Neural progenitor cell (in vitro differentiated cells): ENCODE measurements around the gene SLC2A9. TPM values are rescaled to one million over a fixed set of nuclear protein-coding genes. Genes with fewer than 3 reads are reported as not detected.

Experiments
- DNase-seq: peaks from one replicate; pipeline ENCODE4 v3.0.0-alpha.2; 2016; ENCODE audit warnings: low spot score
- H2AFZ ChIP-seq: fragments of 200-600 bp; sonication (generic); replicated peaks from 2 replicates; pipeline ENCODE4 v1.6.1; 2016; ENCODE audit warnings: antibody characterized with exemption
- H3F3A ChIP-seq: fragments of 200-600 bp; sonication (generic); 2 replicates; pipeline ENCODE4 v1.6.1; 2016; ENCODE audit warnings: antibody characterized with exemption, low read depth
- H3K27ac ChIP-seq: fragments of 200-600 bp; sonication (generic); 2 replicates; pipeline ENCODE4 v1.5.1; 2016; ENCODE audit warnings: mild to moderate bottlenecking
- H3K27me3 ChIP-seq: fragments of 200-600 bp; sonication (generic); 2 replicates; pipeline ENCODE4 v1.6.1; 2016; ENCODE audit warnings: mild to moderate bottlenecking, moderate library complexity
- H3K36me3 ChIP-seq: fragments of 200-600 bp; sonication (generic); 2 replicates; pipeline ENCODE4 v1.5.1; 2016
- H3K4me1 ChIP-seq: fragments of 200-600 bp; sonication (generic); 2 replicates; pipeline ENCODE4 v1.6.1; 2016; ENCODE audit warnings: mixed run types
- H3K4me2 ChIP-seq: fragments of 200-600 bp; sonication (generic); 2 replicates; pipeline ENCODE4 v1.6.1; 2016
- H3K4me3 ChIP-seq: fragments of 200-600 bp; sonication (generic); 2 replicates; pipeline ENCODE4 v1.5.1; 2016
- H3K79me2 ChIP-seq: fragments of 200-600 bp; sonication (generic); 2 replicates; pipeline ENCODE4 v1.6.1; 2016; ENCODE audit warnings: low read depth
- H3K9ac ChIP-seq: fragments of 200-600 bp; sonication (generic); 2 replicates; pipeline ENCODE4 v1.6.1; 2016
- H3K9me3 ChIP-seq: fragments of 200-600 bp; sonication (generic); 2 replicates; pipeline ENCODE4 v1.5.1; 2016; ENCODE audit warnings: low read depth
- H4K20me1 ChIP-seq: fragments of 200-600 bp; sonication (generic); 2 replicates; pipeline ENCODE4 v1.6.1; 2016; ENCODE audit warnings: low read depth
- H3K27ac Mint-ChIP-seq: 3 replicates; pipeline ENCODE4 v1.8.0; 2021; ENCODE audit warnings: mixed read lengths
- H3K27me3 Mint-ChIP-seq: 2 replicates; pipeline ENCODE4 v1.8.0; 2022; ENCODE audit warnings: low read depth, mild to moderate bottlenecking, inconsistent platforms, moderate library complexity, mixed read lengths; ENCODE audit not compliant: insufficient read depth
- H3K36me3 Mint-ChIP-seq: 3 replicates; pipeline ENCODE4 v1.8.0; 2021; ENCODE audit warnings: mixed read lengths
- H3K4me1 Mint-ChIP-seq: 3 replicates; pipeline ENCODE4 v1.8.0; 2021; ENCODE audit warnings: mixed read lengths
- H3K4me3 Mint-ChIP-seq: 3 replicates; pipeline ENCODE4 v1.8.0; 2021; ENCODE audit warnings: mild to moderate bottlenecking, moderate library complexity, mixed read lengths
- H3K9me3 Mint-ChIP-seq: 3 replicates; pipeline ENCODE4 v1.8.0; 2020; ENCODE audit warnings: mixed read lengths
- EZH2 ChIP-seq: fragments of 200-600 bp; sonication (generic); IDR thresholded peaks from 2 replicates; pipeline ENCODE4 v1.6.1; 2017; ENCODE audit warnings: antibody characterized with exemption, mild to moderate bottlenecking, moderate library complexity
- EZH2phosphoT487 ChIP-seq: fragments of 200-600 bp; sonication (generic); IDR thresholded peaks from 2 replicates; pipeline ENCODE4 v1.6.1; 2017; ENCODE audit warnings: antibody characterized with exemption
- total RNA-seq: library from RNA; depleted of rRNA; stranded (reverse); fragments of >200 nt; gene quantifications from 2 replicates; pipeline ENCODE4 v1.2.3, GENCODE V29; 2015; ENCODE audit warnings: low replicate concordance
- TF ChIP-seq, protein P1 (sequence below): fragments of 200-600 bp; sonication (generic); IDR thresholded peaks from 2 replicates; pipeline ENCODE4 v1.5.1; 2017; ENCODE audit warnings: antibody characterized with exemption, mild to moderate bottlenecking

Gene SLC2A9
- total RNA-seq, 1 donor from 2014 or later = not detected

DNA sequence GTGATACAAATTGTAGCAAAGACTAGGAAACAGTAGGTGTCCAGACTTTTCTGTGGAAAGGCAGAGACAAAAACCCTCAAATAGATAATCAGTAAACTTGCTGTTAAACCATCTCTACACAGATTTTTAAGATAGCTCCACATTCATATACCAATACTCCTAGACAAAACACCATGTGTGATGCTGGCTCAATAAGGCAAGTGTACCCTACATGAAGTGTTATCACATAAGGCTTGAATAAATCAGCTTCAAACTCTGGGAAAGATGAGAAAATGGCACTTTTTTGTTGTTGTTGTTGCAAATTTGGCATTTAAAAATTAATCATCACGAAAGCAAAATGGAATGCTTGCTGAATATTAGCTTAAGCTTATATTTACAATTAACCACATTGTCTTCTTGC is 194.7 kb downstream of the SLC2A9 start:
- Histone ChIP-seq H3K27ac (no peak overlapping the region), H2AFZ (no peak overlapping the region), H3K79me2 (no peaks in the 10 kb centered on the region), H4K20me1 (no peaks in the 10 kb centered on the region), H3K4me2 (no peak overlapping the region), H3K27me3 (no peaks in the 10 kb centered on the region), H3F3A (no peaks in the 10 kb centered on the region), H3K36me3 (no peaks in the 10 kb centered on the region), H3K9ac (no peak overlapping the region), H3K4me1 (no peaks in the 10 kb centered on the region), H3K9me3 (no peaks in the 10 kb centered on the region), H3K4me3 (no peak overlapping the region)
- H3K27me3 Mint-ChIP-seq = peaks cover 4% of the 10 kb centered on the region
- TF ChIP-seq, protein P1, sequence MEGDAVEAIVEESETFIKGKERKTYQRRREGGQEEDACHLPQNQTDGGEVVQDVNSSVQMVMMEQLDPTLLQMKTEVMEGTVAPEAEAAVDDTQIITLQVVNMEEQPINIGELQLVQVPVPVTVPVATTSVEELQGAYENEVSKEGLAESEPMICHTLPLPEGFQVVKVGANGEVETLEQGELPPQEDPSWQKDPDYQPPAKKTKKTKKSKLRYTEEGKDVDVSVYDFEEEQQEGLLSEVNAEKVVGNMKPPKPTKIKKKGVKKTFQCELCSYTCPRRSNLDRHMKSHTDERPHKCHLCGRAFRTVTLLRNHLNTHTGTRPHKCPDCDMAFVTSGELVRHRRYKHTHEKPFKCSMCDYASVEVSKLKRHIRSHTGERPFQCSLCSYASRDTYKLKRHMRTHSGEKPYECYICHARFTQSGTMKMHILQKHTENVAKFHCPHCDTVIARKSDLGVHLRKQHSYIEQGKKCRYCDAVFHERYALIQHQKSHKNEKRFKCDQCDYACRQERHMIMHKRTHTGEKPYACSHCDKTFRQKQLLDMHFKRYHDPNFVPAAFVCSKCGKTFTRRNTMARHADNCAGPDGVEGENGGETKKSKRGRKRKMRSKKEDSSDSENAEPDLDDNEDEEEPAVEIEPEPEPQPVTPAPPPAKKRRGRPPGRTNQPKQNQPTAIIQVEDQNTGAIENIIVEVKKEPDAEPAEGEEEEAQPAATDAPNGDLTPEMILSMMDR = no peak
- no peak for TF ChIP-seq EZH2phosphoT487
- no peaks in the 10 kb centered on the region for H3K36me3 Mint-ChIP-seq
- no peak overlapping the region for H3K4me3 Mint-ChIP-seq
- H3K27ac Mint-ChIP-seq = no peak overlapping the region
- DNase-seq = no peak
- no peaks in the 10 kb centered on the region for H3K4me1 Mint-ChIP-seq
- H3K9me3 Mint-ChIP-seq = no peaks in the 10 kb centered on the region

DNA sequence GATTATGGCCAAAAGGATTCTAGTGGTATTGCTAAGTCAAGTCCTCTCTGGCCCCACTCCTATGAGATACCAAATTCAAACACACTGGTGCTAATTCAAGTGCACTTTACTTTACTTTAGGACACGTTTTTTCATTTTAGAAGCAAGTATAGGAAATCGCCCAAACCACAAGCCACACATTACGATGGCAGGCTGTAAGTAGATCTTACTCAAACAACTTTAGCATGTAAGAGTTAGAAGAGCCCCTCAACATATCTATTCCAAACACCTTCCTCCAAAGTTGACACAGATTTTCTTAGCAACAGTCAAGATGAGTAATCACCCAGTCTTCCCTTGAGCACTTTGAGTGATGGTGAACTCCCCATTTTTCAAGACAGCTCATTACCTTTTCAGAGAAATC is 196.2 kb downstream of the SLC2A9 start:
- no peaks in the 10 kb centered on the region for H3K4me1 Mint-ChIP-seq
- no peak overlapping the region for H3K27ac ChIP-seq
- peaks cover 2% of the 10 kb centered on the region for H3K27me3 Mint-ChIP-seq
- no peaks in the 10 kb centered on the region for H3K36me3 Mint-ChIP-seq
- H2AFZ ChIP-seq = no peak overlapping the region
- no peaks in the 10 kb centered on the region for H3K79me2 ChIP-seq
- H3K4me3 Mint-ChIP-seq = no peak overlapping the region
- H3K4me2 ChIP-seq = no peak overlapping the region
- H3K4me3 ChIP-seq = no peak overlapping the region
- no peaks in the 10 kb centered on the region for H3K4me1 ChIP-seq
- H3K9ac ChIP-seq = no peak overlapping the region
- H4K20me1 ChIP-seq = no peaks in the 10 kb centered on the region
- no peaks in the 10 kb centered on the region for H3K9me3 Mint-ChIP-seq
- H3K27me3 ChIP-seq = no peaks in the 10 kb centered on the region
- no peaks in the 10 kb centered on the region for H3K9me3 ChIP-seq
- H3K36me3 ChIP-seq = no peaks in the 10 kb centered on the region
- no peak overlapping the region for H3K27ac Mint-ChIP-seq
- TF ChIP-seq, protein P1 = no peak
- TF ChIP-seq EZH2phosphoT487 (no peak), EZH2 (no peak)
- H3F3A ChIP-seq = no peaks in the 10 kb centered on the region
- DNase-seq = no peak

- no peak overlapping the region for H3K4me3 Mint-ChIP-seq
- no peak overlapping the region for H3K27ac Mint-ChIP-seq
- no peaks in the 10 kb centered on the region for H3K4me1 ChIP-seq
- H3K9ac ChIP-seq = no peak overlapping the region
- no peak overlapping the region for H3K4me3 ChIP-seq
- H3K9me3 Mint-ChIP-seq = peaks cover 13% of the 10 kb centered on the region
- H3K79me2 ChIP-seq = no peaks in the 10 kb centered on the region
- no peaks in the 10 kb centered on the region for H3F3A ChIP-seq
- DNase-seq = no peak
- TF ChIP-seq, protein P1 = no peak
- no peak for TF ChIP-seq EZH2
- no peak for TF ChIP-seq EZH2phosphoT487
- no peak overlapping the region for H3K27ac ChIP-seq
- no peaks in the 10 kb centered on the region for H3K27me3 Mint-ChIP-seq
- peaks cover 4% of the 10 kb centered on the region for H3K9me3 ChIP-seq
- no peaks in the 10 kb centered on the region for H3K36me3 ChIP-seq
- peaks cover 2% of the 10 kb centered on the region for H3K36me3 Mint-ChIP-seq
- H3K27me3 ChIP-seq = no peaks in the 10 kb centered on the region
- H3K4me2 ChIP-seq = no peak overlapping the region
- H4K20me1 ChIP-seq = no peaks in the 10 kb centered on the region
- no peak overlapping the region for H2AFZ ChIP-seq
- H3K4me1 Mint-ChIP-seq = no peaks in the 10 kb centered on the region
Observed at GRCh38 chr4:9820343-9820742, 201.0 kb downstream of the SLC2A9 start.

GRCh38 chr4:9816285-9816684 is 205.0 kb downstream of the SLC2A9 start:
- Mint-ChIP-seq H3K9me3 (peaks cover 13% of the 10 kb centered on the region), H3K4me1 (peaks cover 3% of the 10 kb centered on the region), H3K27ac (no peak overlapping the region), H3K4me3 (no peak overlapping the region), H3K36me3 (peaks cover 2% of the 10 kb centered on the region), H3K27me3 (peaks cover 4% of the 10 kb centered on the region)
- no peaks in the 10 kb centered on the region for H3K4me1 ChIP-seq
- H3K36me3 ChIP-seq = no peaks in the 10 kb centered on the region
- H2AFZ ChIP-seq = no peak overlapping the region
- H3K9ac ChIP-seq = no peak overlapping the region
- no peak overlapping the region for H3K4me2 ChIP-seq
- DNase-seq = no peak
- H3K27ac ChIP-seq = no peak overlapping the region
- H3K27me3 ChIP-seq = no peaks in the 10 kb centered on the region
- H3F3A ChIP-seq = no peaks in the 10 kb centered on the region
- peaks cover 4% of the 10 kb centered on the region for H3K9me3 ChIP-seq
- TF ChIP-seq, protein P1 = no peak
- no peak for TF ChIP-seq EZH2
- no peak for TF ChIP-seq EZH2phosphoT487
- no peaks in the 10 kb centered on the region for H3K79me2 ChIP-seq
- H3K4me3 ChIP-seq = no peak overlapping the region
- H4K20me1 ChIP-seq = no peaks in the 10 kb centered on the region
